Endothelial cell of hepatic sinusoid (primary cell): Measurements from ENCODE around the gene ERVK3-1.
"Not testable (repeated sequence)": the region's sequence is repeated elsewhere in the genome, so short reads cannot be mapped to it uniquely, and the experiment has no call there.

ENCODE experiments used
- in situ Hi-C: cut with HindIII; loops from 2 replicates; pipeline ENCODE4 v1.10.0; 2017; ENCODE audit warnings: low sequenced_read_pairs

ERVK3-1 gene

DNA sequence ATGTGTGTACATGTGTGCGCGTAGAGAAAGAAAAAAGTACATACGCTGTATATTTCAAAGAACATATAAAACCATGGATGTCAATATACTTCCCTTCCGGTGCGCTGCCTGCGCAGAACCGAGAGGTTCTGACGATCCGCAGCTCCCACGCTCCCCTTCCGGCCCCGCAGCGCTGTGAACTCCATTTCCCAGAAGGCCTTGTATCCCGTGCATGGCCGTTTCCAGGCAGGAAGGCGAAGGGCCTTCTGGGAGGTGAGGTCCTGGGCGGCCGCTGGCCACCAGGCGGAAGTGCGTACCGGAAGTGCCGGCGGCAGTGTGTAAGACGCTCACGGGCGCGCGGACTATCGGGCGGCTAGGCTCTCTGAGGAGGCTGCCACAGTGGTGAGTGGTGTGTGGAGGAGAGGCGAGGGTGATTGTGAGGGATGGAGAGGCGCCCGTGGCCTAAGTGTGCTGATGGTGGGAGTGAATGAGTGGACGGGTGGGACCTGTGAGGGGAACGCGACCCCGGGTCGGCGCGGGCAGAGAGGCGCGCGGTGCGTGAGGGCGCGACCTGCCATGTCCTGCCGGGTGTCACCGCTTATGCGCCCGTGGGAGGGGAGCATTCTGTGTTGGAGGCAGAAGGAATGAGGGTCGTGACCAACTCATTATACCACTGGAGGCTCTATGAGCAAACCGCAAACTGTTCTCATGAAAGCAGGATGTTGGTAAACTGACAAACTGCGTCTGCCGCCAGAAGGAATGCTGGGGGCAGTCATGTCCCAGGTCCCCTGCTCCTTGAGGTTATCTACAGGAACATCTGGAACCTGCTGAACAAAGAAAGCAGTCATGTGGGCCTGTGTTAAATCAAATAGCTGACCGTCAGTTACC, at the start of gene ERVK3-1:
ERVK3-1 (plus strand) TSS at position 313 of the 867 bp plus-strand sequence. CDS start 6,792 bp downstream, outside the sequence.
- in situ Hi-C loops = no loop called here

DNA sequence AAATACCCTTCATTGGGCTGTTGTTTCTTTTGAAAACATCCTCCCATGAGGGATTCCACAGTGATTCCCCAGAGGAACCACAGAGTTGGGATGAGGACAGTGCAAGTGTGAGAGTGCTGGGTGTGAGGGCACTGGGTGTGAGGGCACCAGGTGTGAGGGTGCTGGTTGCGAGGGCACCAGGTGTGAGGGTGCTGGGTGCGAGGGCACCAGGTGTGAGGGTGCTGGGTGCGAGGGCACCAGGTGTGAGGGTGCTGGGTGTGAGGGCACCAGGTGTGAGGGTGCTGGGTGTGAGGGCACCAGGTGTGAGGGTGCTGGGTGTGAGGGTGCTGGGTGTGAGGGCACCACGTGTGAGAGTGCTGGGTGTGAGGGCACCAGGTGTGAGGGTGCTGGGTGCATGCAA, 46.9 kb upstream of the ERVK3-1 start:
- in situ Hi-C loops = not testable (repeated sequence)

DNA sequence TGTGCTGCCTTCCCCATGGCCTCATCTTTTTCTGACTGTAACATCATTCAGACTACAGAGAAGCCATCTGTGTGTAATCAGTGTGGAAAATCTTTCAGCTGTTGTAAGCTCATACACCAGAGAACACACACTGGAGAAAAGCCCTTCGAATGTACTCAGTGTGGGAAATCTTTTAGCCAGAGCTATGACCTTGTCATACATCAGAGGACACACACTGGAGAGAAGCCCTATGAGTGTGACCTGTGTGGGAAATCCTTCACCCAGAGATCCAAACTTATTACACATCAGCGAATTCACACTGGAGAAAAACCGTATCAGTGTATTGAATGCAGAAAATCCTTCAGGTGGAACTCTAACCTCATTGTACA, 43.6 kb upstream of the ERVK3-1 start:
- in situ Hi-C loops = loop anchor here (5.0 kb wide), 1 partner anchor 34 kb away; the partner anchor contains the start of gene ZNF544

DNA sequence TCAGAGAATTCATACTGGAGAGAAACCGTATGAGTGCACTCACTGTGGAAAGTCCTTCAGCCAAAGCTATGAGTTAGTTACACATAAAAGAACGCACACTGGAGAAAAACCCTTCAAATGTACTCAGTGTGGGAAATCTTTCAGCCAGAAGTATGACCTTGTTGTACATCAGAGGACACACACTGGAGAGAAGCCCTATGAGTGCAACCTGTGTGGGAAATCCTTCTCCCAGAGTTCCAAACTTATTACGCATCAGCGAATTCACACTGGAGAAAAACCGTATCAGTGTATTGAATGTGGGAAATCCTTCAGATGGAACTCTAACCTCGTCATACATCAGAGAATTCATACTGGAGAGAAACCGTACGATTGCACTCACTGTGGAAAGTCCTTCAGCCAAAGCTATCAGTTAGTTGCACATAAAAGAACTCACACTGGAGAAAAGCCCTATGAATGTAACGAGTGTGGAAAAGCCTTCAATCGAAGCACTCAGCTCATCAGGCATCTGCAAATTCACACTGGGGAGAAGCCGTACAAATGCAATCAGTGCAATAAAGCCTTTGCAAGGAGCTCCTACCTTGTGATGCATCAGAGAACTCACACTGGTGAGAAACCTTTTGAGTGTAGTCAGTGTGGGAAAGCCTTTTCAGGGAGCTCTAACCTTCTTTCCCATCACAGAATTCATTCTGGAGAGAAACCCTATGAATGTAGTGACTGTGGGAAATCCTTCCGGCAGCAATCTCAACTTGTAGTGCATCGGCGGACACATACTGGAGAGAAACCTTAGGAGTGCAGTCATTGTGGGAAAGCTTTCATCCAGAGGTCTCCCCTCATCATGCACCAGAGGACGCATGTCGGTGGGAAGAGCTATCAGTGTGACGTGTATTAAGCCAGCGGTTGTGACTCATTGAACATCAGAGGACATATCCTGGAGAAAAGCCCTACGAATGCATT, 42.9 kb upstream of the ERVK3-1 start:
- in situ Hi-C loops = loop anchor here (5.0 kb wide), 1 partner anchor 35 kb away; the partner anchor contains the start of gene ZNF544

DNA sequence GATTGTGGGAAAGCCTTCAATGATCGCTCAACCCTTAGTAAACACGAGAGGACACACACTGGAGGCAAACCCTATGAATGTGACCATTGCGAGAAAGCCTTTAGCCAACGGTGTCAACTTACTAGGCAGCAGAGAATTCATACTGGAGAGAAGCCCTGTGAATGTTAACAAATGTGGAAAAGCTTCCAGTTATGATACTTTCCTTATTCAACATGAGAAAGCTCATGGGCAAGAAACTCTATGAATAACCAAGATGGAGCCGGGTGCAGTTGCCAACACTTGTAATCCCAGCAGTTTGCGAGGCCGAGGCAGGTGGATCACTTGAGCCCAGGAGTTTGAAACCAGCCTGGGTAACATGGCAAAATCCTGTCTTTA, 42.3 kb upstream of the ERVK3-1 start:
- in situ Hi-C loops = loop anchor here (5.0 kb wide), 1 partner anchor 36 kb away; the partner anchor contains the start of gene ZNF544

- in situ Hi-C loops = no loop called here
Observed at GRCh38 chr19:58265100-58265499, 40.1 kb upstream of the ERVK3-1 start.

GRCh38 chr19:58268344-58268743, 36.8 kb upstream of the ERVK3-1 start:
- in situ Hi-C loops = no loop called here

DNA sequence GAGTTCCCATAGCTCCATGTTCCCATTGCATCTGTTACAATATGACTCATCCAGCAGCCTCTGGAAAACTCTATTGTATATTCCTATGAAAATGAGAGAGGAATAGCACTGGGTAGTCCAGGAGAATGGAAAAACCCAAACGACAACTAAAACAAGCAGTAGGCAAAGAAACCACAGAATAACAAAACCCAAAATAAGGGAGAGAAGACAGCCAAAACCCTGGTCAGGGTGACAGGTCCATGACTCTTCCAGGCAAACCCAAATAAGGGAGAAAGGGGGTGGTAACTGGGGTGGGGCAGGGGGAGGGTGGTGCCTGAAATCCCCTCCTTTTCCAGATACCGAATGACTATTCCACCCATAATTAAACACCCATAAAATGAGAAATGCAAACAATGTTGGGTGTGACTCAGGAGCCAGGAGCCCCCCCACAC, 30.4 kb upstream of the ERVK3-1 start:
- in situ Hi-C loops = loop anchor here (5.0 kb wide), 1 partner anchor 87 kb away; no protein-coding TSS in a partner anchor

- in situ Hi-C loops = no loop called here
Observed at GRCh38 chr19:58275564-58275963, 29.6 kb upstream of the ERVK3-1 start.

DNA sequence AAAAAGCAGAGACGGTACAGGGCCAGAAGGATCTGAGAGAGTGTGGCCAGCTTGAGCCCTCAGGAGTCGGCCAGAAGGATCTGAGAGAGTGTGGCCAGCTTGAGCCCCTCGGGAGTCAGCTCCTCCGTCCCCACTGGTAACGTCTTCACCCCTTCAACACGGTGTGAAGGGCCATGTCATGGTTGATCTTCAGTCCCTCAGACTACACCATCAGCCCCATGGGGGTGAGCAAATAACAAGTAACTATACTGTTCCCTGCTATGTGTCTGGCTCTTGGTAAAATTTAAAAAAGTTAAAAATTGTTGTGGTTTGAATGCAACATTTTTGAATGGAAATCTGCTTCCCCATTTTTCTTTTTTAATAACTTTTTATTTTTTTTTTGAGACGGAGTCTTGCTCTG, 28.0 kb upstream of the ERVK3-1 start:
- in situ Hi-C loops = no loop called here

GRCh38 chr19:58277748-58278540, 27.2 kb upstream of the ERVK3-1 start:
- in situ Hi-C loops = no loop called here

GRCh38 chr19:58278541-58279041, 26.6 kb upstream of the ERVK3-1 start, which contains the start of gene ZNF8:
TSS of gene ZNF8 (plus strand) at chr19:58278955. CDS start at chr19:58279082, 127 bp downstream.
- in situ Hi-C loops = no loop called here

DNA sequence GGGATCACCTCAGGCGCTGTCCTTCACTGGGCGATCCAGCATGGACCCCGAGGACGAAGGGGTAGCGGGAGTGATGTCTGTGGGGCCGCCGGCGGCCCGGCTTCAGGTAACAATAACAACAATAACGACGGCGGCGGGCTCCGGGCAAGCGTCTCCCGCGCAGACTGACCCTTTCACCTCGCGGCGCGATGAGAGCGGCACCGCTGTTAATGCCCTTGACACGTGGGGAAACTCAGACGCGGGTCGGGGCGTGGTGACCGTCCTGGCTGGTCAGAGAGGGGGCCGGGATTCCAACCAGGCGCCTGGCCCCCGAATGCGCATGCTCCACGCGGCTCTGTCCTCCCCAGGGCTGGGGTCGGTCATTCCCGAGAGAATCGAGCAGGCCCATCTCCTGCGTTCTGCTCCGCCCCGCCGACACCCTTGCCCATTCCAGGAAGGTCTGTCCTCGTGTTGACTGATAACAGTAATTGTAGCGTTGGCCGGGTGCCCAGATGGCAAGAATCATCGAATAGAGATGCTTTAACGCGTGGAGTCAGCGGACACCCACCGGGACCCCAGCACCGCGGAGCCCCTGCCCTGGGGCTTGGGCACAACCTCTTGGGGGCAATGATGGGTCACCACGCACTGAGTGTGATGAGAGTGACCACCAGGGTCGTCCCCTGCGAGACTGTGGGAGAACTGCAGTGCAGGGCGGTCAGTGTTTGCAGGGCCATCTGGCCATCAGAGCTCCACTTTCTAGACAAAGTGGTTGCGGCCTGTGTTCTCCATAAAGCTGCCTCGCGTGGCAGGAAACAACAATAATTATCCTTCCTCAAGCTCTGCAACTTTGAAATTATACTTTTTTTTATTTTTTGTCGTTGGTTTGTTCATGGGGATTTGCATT, 25.9 kb upstream of the ERVK3-1 start:
- in situ Hi-C loops = no loop called here

DNA sequence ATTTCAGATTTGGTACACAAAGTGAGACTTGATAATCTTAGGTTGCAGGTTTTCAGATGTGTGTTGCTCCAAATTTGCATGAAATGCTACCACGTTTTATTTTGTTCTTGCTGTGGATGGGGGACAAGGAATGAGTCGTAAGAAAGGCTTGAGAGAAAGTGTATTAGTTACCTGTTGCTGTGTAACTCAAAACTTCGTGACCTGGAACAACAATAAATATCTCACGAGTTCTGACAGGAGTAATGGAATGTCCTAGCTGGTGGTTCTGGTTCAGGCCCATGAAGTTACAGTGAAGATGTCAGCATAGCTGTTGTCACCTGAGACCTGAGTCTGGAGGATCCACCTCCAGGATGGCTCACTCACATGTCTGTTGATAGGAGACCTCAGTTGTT, 25.3 kb upstream of the ERVK3-1 start:
- in situ Hi-C loops = no loop called here

DNA sequence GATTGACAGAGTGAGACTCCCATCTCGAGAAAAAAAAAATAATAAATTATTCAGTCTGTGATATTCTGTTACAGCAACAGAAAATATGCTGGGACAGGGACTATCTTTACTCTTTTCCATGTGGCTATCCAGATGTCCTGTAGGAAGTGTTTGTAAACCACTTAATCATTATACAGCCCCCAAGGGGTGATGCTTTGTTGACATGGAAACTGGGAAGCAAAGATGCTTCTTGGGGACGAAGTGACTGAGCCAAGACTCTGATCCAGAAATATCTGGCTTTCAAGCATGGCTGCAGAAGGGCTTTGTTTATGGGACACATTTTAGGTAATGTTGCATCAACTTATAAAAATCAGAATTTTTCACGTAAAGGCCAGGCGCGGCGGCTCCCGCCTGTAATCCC, 21.0 kb upstream of the ERVK3-1 start:
- in situ Hi-C loops = no loop called here

DNA sequence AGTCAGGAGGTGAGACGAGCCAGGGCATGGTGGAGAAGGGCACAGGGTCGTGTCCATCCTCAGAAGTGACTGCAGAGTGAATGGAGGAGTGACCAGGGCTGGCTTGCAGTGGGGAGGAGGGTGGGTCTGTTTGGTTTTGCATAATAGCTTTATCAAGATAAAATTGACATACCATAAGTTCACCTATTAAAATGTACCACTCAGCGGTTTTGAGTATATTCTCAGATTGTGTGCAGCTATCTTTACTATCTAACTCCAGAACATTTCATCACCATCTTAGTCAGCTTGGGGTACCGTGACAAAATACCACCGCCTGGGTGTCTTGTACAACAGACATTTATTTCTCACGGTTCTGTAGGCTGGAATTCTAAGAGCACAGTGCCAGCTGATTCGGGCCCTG, 13.2 kb upstream of the ERVK3-1 start:
- in situ Hi-C loops = no loop called here

- in situ Hi-C loops = no loop called here
Observed at GRCh38 chr19:58294743-58295374, 10.3 kb upstream of the ERVK3-1 start.

DNA sequence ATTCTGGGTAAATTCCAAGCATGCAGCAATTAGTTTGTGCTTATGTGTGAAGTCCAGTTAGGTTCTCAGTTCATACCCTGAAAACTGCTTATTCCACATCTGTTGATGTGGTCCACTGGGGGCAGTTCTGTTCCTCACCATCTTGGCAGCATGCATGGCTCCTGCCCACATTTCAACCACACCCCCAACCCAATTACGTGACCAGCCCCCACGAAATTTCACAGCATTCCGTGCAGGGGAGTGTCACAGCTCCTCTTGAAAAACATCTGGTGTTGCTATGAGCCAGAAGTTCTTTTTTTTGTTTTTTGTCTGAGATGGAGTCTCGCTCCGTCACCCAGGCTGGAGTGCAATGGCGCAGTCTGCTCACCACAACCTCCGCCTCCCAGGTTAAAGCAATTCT, 9.1 kb upstream of the ERVK3-1 start:
- in situ Hi-C loops = no loop called here

- in situ Hi-C loops = no loop called here
Observed at GRCh38 chr19:58300620-58301019, 4.6 kb upstream of the ERVK3-1 start.
